K562 (cell line): ENCODE data around the gene HAVCR1. TPM values are rescaled to one million over a fixed set of nuclear protein-coding genes. Genes with fewer than 3 reads are reported as not detected.

ENCODE experiments used
- ATAC-seq: fragments of 200-7000 bp; cut with Tn5 transposase; 3 replicates; pipeline ENCODE4 v1.9.1; 2020; ENCODE audit warnings: moderate library complexity
- BruUV-seq: library from RNA; stranded (reverse); fragments of 400-500 nt; replicated peaks from 2 replicates; lab custom pipeline; 2021; lab: Mats Ljungman, UMichigan
- CTCF ChIA-PET: fragments of 300-600 bp; formaldehyde crosslinking; extraction: SDS; loops from one replicate; lab custom pipeline; 2021; ENCODE audit warnings: low intra/inter-chr PET ratio; lab: Yijun Ruan, JAX
- POLR2A ChIA-PET: fragments of 300-600, 350-650 bp; sonication (Branson Sonifier 250); formaldehyde crosslinking; extraction: SDS; loops from one replicate; lab custom pipeline; 2021; ENCODE audit warnings: antibody characterized with exemption, inconsistent platforms; lab: Yijun Ruan, JAX
- DNase-seq, 4 experiments: peaks; one replicate each; pipeline versions ENCODE4 v3.0.0 to v3.0.0-alpha.2; 2011 to 2018; ENCODE audit warnings: low spot score in 3 of 4, mixed read lengths in 3 of 4; ENCODE audit errors: extremely low read depth in 1 of 4
- FAIRE-seq: peaks from 2 replicates; lab custom pipeline; 2011; peaks lifted over from hg19 to GRCh38; lab: Jason Lieb, UNC
- H2AFZ ChIP-seq: 2 replicates; pipeline ENCODE4 v1.6.0; 2011; ENCODE audit warnings: low read depth, low read length, control low read depth, inconsistent platforms
- H3K27ac ChIP-seq: fragments of 200-600 bp; 3 replicates; pipeline ENCODE4 v1.8.0; 2011; ENCODE audit warnings: low read depth, mild to moderate bottlenecking, control low read depth, inconsistent platforms, low read length, moderate library complexity, mixed read lengths; ENCODE audit errors: extremely low read depth
- H3K27me3 ChIP-seq, 2 experiments: fragments of 300-600 bp in 1 of 2; 2 replicates in 1 of 2; 3 replicates in 1 of 2; pipeline versions ENCODE4 v1.6.0 to v1.8.0; 2011; ENCODE audit warnings: inconsistent platforms in 2 of 2, low read length in 2 of 2, mild to moderate bottlenecking in 1 of 2, mixed read lengths in 1 of 2, moderate library complexity in 1 of 2; ENCODE audit not compliant: control insufficient read depth in 2 of 2, insufficient read depth in 2 of 2
- H3K36me3 ChIP-seq: fragments of 300-600 bp; 3 replicates; pipeline ENCODE4 v1.8.0; 2011; ENCODE audit warnings: mild to moderate bottlenecking, low read length, inconsistent platforms; ENCODE audit not compliant: control insufficient read depth, insufficient read depth
- H3K4me1 ChIP-seq, 2 experiments: fragments of 200-600 bp in 1 of 2; replicated peaks in 1 of 2; 2 replicates in 1 of 2; 3 replicates in 1 of 2; pipeline versions ENCODE4 v1.5.1 to v1.8.0; 2011; ENCODE audit warnings: inconsistent platforms in 2 of 2, low read length in 2 of 2, mild to moderate bottlenecking in 1 of 2, mixed read lengths in 1 of 2, moderate library complexity in 1 of 2; ENCODE audit not compliant: control insufficient read depth in 2 of 2, insufficient read depth in 2 of 2
- H3K4me2 ChIP-seq: 2 replicates; pipeline ENCODE4 v1.6.1; 2011; ENCODE audit warnings: low read length, control low read depth, inconsistent platforms, mixed read lengths; ENCODE audit not compliant: insufficient read depth
- H3K4me3 ChIP-seq: fragments of 200-600 bp; sonication (generic), shearing (Covaris generic); 2 replicates; pipeline ENCODE4 v1.5.1; 2016; ENCODE audit warnings: control low read depth, inconsistent platforms
- H3K79me2 ChIP-seq: fragments of 200-600 bp; 3 replicates; pipeline ENCODE4 v1.8.0; 2011; ENCODE audit warnings: low read length, inconsistent platforms; ENCODE audit not compliant: control insufficient read depth, insufficient read depth
- H3K9ac ChIP-seq, 2 experiments: 2 replicates each; pipeline versions ENCODE4 v1.6.0 to v1.6.1; 2011; ENCODE audit warnings: low read depth in 2 of 2, low read length in 2 of 2, control low read depth in 1 of 2, inconsistent platforms in 1 of 2, mild to moderate bottlenecking in 1 of 2, mixed read lengths in 1 of 2; ENCODE audit not compliant: insufficient read depth in 1 of 2
- H3K9me1 ChIP-seq: one replicate; pipeline ENCODE4 v1.6.0; 2011; ENCODE audit warnings: inconsistent platforms, mild to moderate bottlenecking, low read length, moderate library complexity; ENCODE audit not compliant: control insufficient read depth, insufficient read depth
- H3K9me3 ChIP-seq: replicated peaks from 2 replicates; pipeline ENCODE4 v1.5.1; 2011; ENCODE audit warnings: low read depth, low read length, inconsistent platforms; ENCODE audit not compliant: control insufficient read depth, insufficient read depth
- H4K20me1 ChIP-seq: replicated peaks from 2 replicates; pipeline ENCODE4 v1.6.1; 2011; ENCODE audit warnings: low read length, inconsistent platforms, mixed read lengths; ENCODE audit not compliant: control insufficient read depth, insufficient read depth
- ARID1B ChIP-seq: fragments of 450-650 bp; IDR thresholded peaks from 2 replicates; pipeline ENCODE4 v1.6.1; 2016; ENCODE audit warnings: antibody characterized with exemption, mild to moderate bottlenecking, inconsistent platforms
- BRF2 ChIP-seq: IDR thresholded peaks from 3 replicates; pipeline ENCODE4 v1.6.1; 2011; ENCODE audit warnings: borderline replicate concordance, mild to moderate bottlenecking; ENCODE audit not compliant: insufficient read length, insufficient read depth
- ELK1 ChIP-seq: sonication (generic); formaldehyde crosslinking; IDR thresholded peaks from 2 replicates; pipeline ENCODE4 v1.8.1; 2022; ENCODE audit warnings: missing genetic modification reagents
- GTF2E2 ChIP-seq: fragments of 200-800 bp; sonication (Bioruptor generic); IDR thresholded peaks from 2 replicates; pipeline ENCODE4 v1.6.1; 2016; ENCODE audit warnings: missing genetic modification characterization, missing compliant biosample characterization
- HDAC2 ChIP-seq: fragments of 450-650 bp; IDR thresholded peaks from 2 replicates; pipeline ENCODE4 v1.6.1; 2016; ENCODE audit warnings: mild to moderate bottlenecking
- IFI16 ChIP-seq: fragments of 250-450 bp; sonication (Bioruptor Pico); IDR thresholded peaks from 2 replicates; pipeline ENCODE4 v2.1.2; 2022; ENCODE audit warnings: mild to moderate bottlenecking, inconsistent platforms
- KLF1 ChIP-seq: fragments of 450-650 bp; IDR thresholded peaks from 2 replicates; pipeline ENCODE4 v1.6.1; 2016; ENCODE audit warnings: missing genetic modification characterization, missing compliant biosample characterization
- MXD1 ChIP-seq: fragments of 250-450 bp; sonication (Bioruptor Pico); IDR thresholded peaks from 2 replicates; pipeline ENCODE4 v1.8.0; 2021; ENCODE audit warnings: borderline replicate concordance, mild to moderate bottlenecking, moderate library complexity; ENCODE audit not compliant: poor library complexity, severe bottlenecking
- NR3C1 ChIP-seq: sonication (generic); formaldehyde crosslinking; IDR thresholded peaks from 2 replicates; pipeline ENCODE4 v1.8.1; 2022; ENCODE audit warnings: missing genetic modification reagents
- PYGO2 ChIP-seq: fragments of 450-650 bp; IDR thresholded peaks from 2 replicates; pipeline ENCODE4 v1.6.1; 2016; ENCODE audit warnings: mild to moderate bottlenecking, missing genetic modification characterization, moderate library complexity, missing compliant biosample characterization
- RNF219 ChIP-seq: fragments of 250-450 bp; sonication (Bioruptor Pico); IDR thresholded peaks from 2 replicates; pipeline ENCODE4 v1.5.0; 2022; ENCODE audit warnings: mild to moderate bottlenecking
- SPI1 ChIP-seq: IDR thresholded peaks from 2 replicates; pipeline ENCODE4 v1.6.1; 2011; ENCODE audit warnings: low read depth, low read length, control low read depth, borderline replicate concordance
- TAF1 ChIP-seq: IDR thresholded peaks from 2 replicates; pipeline ENCODE4 v1.6.1; 2011; ENCODE audit warnings: mild to moderate bottlenecking, low read length, moderate library complexity; ENCODE audit not compliant: insufficient read depth, control insufficient read depth, severe bottlenecking; ENCODE audit errors: extremely low read depth
- TAF15 ChIP-seq: fragments of 200-400 bp; formaldehyde crosslinking; IDR thresholded peaks from 2 replicates; pipeline ENCODE4 v1.6.1; 2017; ENCODE audit warnings: mild to moderate bottlenecking, low read depth, low read length, moderate library complexity
- XRCC4 ChIP-seq: IDR thresholded peaks from one replicate; pipeline ENCODE4 v1.6.1; 2011; ENCODE audit not compliant: insufficient read depth, insufficient read length; ENCODE audit errors: extremely low read depth
- ZKSCAN3 ChIP-seq: fragments of 250-450 bp; sonication (Bioruptor Pico); IDR thresholded peaks from 2 replicates; pipeline ENCODE4 v1.4.0; 2020
- ZNF197 ChIP-seq: fragments of 200-800 bp; sonication (Bioruptor generic); IDR thresholded peaks from 2 replicates; pipeline ENCODE4 v1.6.1; 2016; ENCODE audit warnings: low read depth, missing genetic modification characterization, missing compliant biosample characterization
- ZNF583 ChIP-seq: fragments of 250-450 bp; sonication (Bioruptor Pico); IDR thresholded peaks from 2 replicates; pipeline ENCODE4 v1.4.0; 2020
- ZNF79 ChIP-seq: fragments of 250-450 bp; sonication (Bioruptor Pico); IDR thresholded peaks from 2 replicates; pipeline ENCODE4 v1.4.0; 2020; ENCODE audit warnings: low read depth, mild to moderate bottlenecking, moderate library complexity
- WGBS: fragments of 100-300 bp; shearing (Covaris generic); methylation state at CpG from one replicate; pipeline ENCODE4 v1.1.6; 2016; ENCODE audit warnings: low coverage, mixed read lengths; ENCODE audit not compliant: insufficient coverage; ENCODE audit errors: missing lambda C conversion rate; 5-methylcytosine and 5-hydroxymethylcytosine counted together
- in situ Hi-C: fragments of 300-500 bp; cut with MboI; formaldehyde crosslinking; loops from 4 replicates; pipeline ENCODE4 v1.15.0; 2018; ENCODE audit warnings: inconsistent platforms, mixed read lengths
- intact Hi-C: fragments of 100-400 bp; cut with micrococcal nuclease; formaldehyde crosslinking; loops from 2 replicates; pipeline ENCODE4 v1.14.2; 2022
- polyA plus RNA-seq, 8 experiments: library from polyadenylated mRNA; depleted of rRNA in 4 of 8; stranded (reverse) in 5 of 8; unstranded in 3 of 8; fragments of >200 nt; fragmentation: Nextera tagmentation in 2 of 8; fragmentation: Illumina TruSeq in 1 of 8; extraction: Ambion mirVana in 2 of 8; extraction: Trizol in 1 of 8; gene quantifications; 2 replicates each; pipeline versions ENCODE4 v1.2.1 to v1.2.3, GENCODE V29; 2011 to 2014; ENCODE audit warnings: inconsistent platforms in 1 of 8, missing spikeins in 1 of 8
- total RNA-seq, 7 experiments: library from RNA; depleted of rRNA in 6 of 7; stranded (reverse); fragments of >200 nt in 6 of 7; fragmentation: Illumina TruSeq in 2 of 7; extraction: Trizol in 2 of 7; gene quantifications; 2 replicates each; pipeline versions ENCODE4 v1.2.1 to v1.2.3, GENCODE V29; 2011 to 2021; ENCODE audit warnings: low replicate concordance in 1 of 7

HAVCR1 gene
- total and polyA plus RNA-seq, 9 of the 15 experiments (the other 6 are each of a cell fraction or from before 2014, with no cell fraction given), result 0.04 TPM; not detected in 8

- POLR2A ChIA-PET, result no interaction called here
- ATAC-seq, result no peak
- no peaks in the 10 kb centered on the region; the same call in 2 of the 3 replicates for H3K79me2 ChIP-seq
- H3K27me3 ChIP-seq, result peaks cover 0 to 5% of the 10 kb centered on the region in 2 experiments; a peak in 1 of 5 replicates
- H3K4me1 ChIP-seq, result no peaks in the 10 kb centered on the region
- H3K36me3 ChIP-seq, result no peaks in the 10 kb centered on the region
- no peak overlapping the region for H3K4me3 ChIP-seq
- no peak overlapping the region for H3K27ac ChIP-seq
- intact Hi-C loops, result no loop called here
- H4K20me1 ChIP-seq, result no peaks in the 10 kb centered on the region
- no peak overlapping the region for H2AFZ ChIP-seq
- no peak overlapping the region for H3K9ac ChIP-seq
- CTCF ChIA-PET, result no interaction called here
- no peak for FAIRE-seq
- no peaks in the 10 kb centered on the region for H3K9me1 ChIP-seq
- WGBS, result 0% methylated on average over 1 of the region's 1 CpG
- no peak for DNase-seq
- no TSS peak for BruUV-seq
- in situ Hi-C loops, result no loop called here
- H3K9me3 ChIP-seq, result no peaks in the 10 kb centered on the region
- H3K4me2 ChIP-seq, result no peak overlapping the region
- no peak for TF ChIP-seq XRCC4
- no peak for TF ChIP-seq NR3C1 (CRISPR knock-in tag)
- TF ChIP-seq ARID1B, result no peak
- no peak for TF ChIP-seq ZKSCAN3
- no peak for TF ChIP-seq IFI16 (CRISPR knock-in tag)
- no peak for TF ChIP-seq BRF2
- TF ChIP-seq SPI1, result no peak
- TF ChIP-seq RNF219, result no peak
- no peak for TF ChIP-seq ZNF79
- TF ChIP-seq GTF2E2 (tag), result no peak
- no peak for TF ChIP-seq TAF15
- no peak for TF ChIP-seq HDAC2
- no peak for TF ChIP-seq ZNF583 (CRISPR knock-in tag)
- no peak for TF ChIP-seq TAF1
- no peak for TF ChIP-seq ZNF197
- TF ChIP-seq KLF1 (tag), result no peak
- no peak for TF ChIP-seq ELK1 (CRISPR knock-in tag)
- no peak for TF ChIP-seq MXD1
- no peak for TF ChIP-seq PYGO2 (tag)
Measured at GRCh38 chr5:157049605-157050004, 9.3 kb downstream of the HAVCR1 start.
